Measurements from ENCODE around the gene SMIM21.

- TF ChIP-seq SAP30 (IDR thresholded peaks at IDR 0.05; ENCODE audit: insufficient read depth, insufficient replicate concordance, low read length) (no peak), NRF1 (IDR thresholded peaks at IDR 0.05; ENCODE audit: low read depth, low read length) (no peak), CTCF (IDR thresholded peaks at IDR 0.05; ENCODE audit: control extremely low read depth in 1 of 3, insufficient read depth in 1 of 3, low read depth in 1 of 3, low read length in 3 of 3) (no peak), EP300 (IDR thresholded peaks at IDR 0.05; ENCODE audit: borderline replicate concordance in 1 of 2, low read depth in 2 of 2, low read length in 2 of 2) (no peak), POLR2A (IDR thresholded peaks at IDR 0.05; ENCODE audit: control extremely low read depth in 1 of 2, low read depth in 2 of 2, low read length in 2 of 2) (no peak), CEBPB (IDR thresholded peaks at IDR 0.05; ENCODE audit: low read depth, low read length) (no peak), JUND (IDR thresholded peaks at IDR 0.05; ENCODE audit: low read length) (no peak), TAF1 (IDR thresholded peaks at IDR 0.05; ENCODE audit: low read depth, low read length) (no peak), SUZ12 (IDR thresholded peaks at IDR 0.05; ENCODE audit: low read length) (no peak), CHD2 (IDR thresholded peaks at IDR 0.05; ENCODE audit: low read length) (no peak), PHF8 (conservative IDR thresholded peaks at IDR 0.05; ENCODE audit: low read depth, low read length) (no peak), EZH2 (IDR thresholded peaks at IDR 0.05; ENCODE audit: low read depth, low read length, severe bottlenecking) (no peak)
These were observed 40.3 kb upstream of the SMIM21 start for GRCh38 chr18:75467851-75468250.
